ENCODE results near the gene MAP4K4. TPM values are rescaled to one million over a fixed set of nuclear protein-coding genes. Genes with fewer than 3 reads are reported as not detected.

MAP4K4 gene
- total RNA-seq, 1 experiment from 2014 or later, result 132 TPM

DNA sequence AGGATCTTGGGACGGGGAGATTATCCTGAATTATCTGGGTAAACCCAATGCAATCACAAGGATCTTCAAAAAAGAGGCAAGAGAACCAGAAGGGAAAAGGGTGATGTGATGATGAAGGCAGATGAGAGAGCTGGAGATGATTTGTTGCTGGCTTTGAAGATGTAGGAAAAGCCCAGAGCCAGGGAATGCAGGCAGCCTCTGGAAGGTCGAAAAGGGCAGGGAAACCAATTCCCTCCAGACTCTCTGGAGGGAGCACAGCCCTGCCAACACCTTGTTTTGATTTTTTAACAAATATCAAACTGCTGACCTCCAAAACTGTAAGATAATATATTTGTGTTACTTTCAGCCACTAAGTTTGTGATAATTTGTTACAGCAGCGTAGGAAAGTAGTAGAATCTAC, 245.3 kb downstream of the MAP4K4 start:
- no peaks in the 10 kb centered on the region for H3K79me1 ChIP-seq (ENCODE audit: insufficient read depth, low read depth, low read length, poor library complexity, severe bottlenecking)
- H3T11ph ChIP-seq (ENCODE audit: low read length), result no peak overlapping the region
- Mint-ChIP-seq H3K9me3 (peaks cover 9% of the 10 kb centered on the region in 2 experiments), H3K36me3 (ENCODE audit: insufficient read depth in 1 of 3, low read depth in 3 of 3) (peaks cover 2 to 7% (median 4%) of the 10 kb centered on the region in 3 experiments; a peak in 4 of 7 replicates), H3K4me3 (no peak overlapping the region), H3K4me1 (peaks cover 0 to 3% of the 10 kb centered on the region in 2 experiments; a peak in 1 of 4 replicates), H3K27me3 (ENCODE audit: low read depth) (peaks cover 2% of the 10 kb centered on the region), H3K27ac (no peak overlapping the region)
- no peak overlapping the region for H2BK20ac ChIP-seq (ENCODE audit: low read depth, low read length, poor library complexity, severe bottlenecking)
- WGBS (ENCODE audit: extremely low coverage, insufficient read length, low lambda C conversion rate), result no CpG with 5 or more reads among the region's 3 CpGs
- H4K91ac ChIP-seq (ENCODE audit: insufficient read length, low read depth, low read length), result no peak overlapping the region
- no peak overlapping the region for H2AFZ ChIP-seq (ENCODE audit: low read length)
- H2BK15ac ChIP-seq (ENCODE audit: low read depth, low read length), result no peak overlapping the region
- no peak for DNase-seq
- no peaks in the 10 kb centered on the region for H3K79me2 ChIP-seq (ENCODE audit: insufficient read depth, low read length)
- H3K56ac ChIP-seq (ENCODE audit: insufficient read length, low read depth, low read length), result no peak overlapping the region
- no peak overlapping the region for H2BK12ac ChIP-seq (ENCODE audit: insufficient read length, low read depth, low read length)
- H3K18ac ChIP-seq (ENCODE audit: insufficient read length, low read depth, low read length), result no peak overlapping the region
- no peaks in the 10 kb centered on the region for H3K23me2 ChIP-seq (ENCODE audit: insufficient read length, low read depth, low read length, poor library complexity, severe bottlenecking)
- H3K14ac ChIP-seq (ENCODE audit: insufficient read depth, low read length), result no peak overlapping the region
- H4K20me1 ChIP-seq (ENCODE audit: control insufficient read depth, insufficient read depth, insufficient read length), result no peaks in the 10 kb centered on the region
- H3K4ac ChIP-seq (ENCODE audit: low read depth, low read length), result no peak overlapping the region
- no peak overlapping the region for H3K9ac ChIP-seq (ENCODE audit: extremely low read depth, insufficient read length, low read length)
- no peak overlapping the region for H3K27ac ChIP-seq (ENCODE audit: insufficient read length, low read depth, low read length)
- H2BK120ac ChIP-seq (ENCODE audit: low read depth, low read length, poor library complexity, severe bottlenecking), result no peak overlapping the region
- H3K27me3 ChIP-seq (ENCODE audit: insufficient read depth, low read length), result no peaks in the 10 kb centered on the region
- H2BK5ac ChIP-seq (ENCODE audit: insufficient read length, low read length), result no peak overlapping the region
- H4K5ac ChIP-seq (ENCODE audit: insufficient read length, low read depth, low read length), result no peak overlapping the region
- H3K9me3 ChIP-seq (ENCODE audit: control insufficient read depth, low read depth, low read length), result no peaks in the 10 kb centered on the region
- no peaks in the 10 kb centered on the region for H3K4me1 ChIP-seq (ENCODE audit: insufficient read depth, low read length)
- no peak overlapping the region for H3K4me2 ChIP-seq (ENCODE audit: insufficient read depth, insufficient read length, low read length)
- H3K23ac ChIP-seq (ENCODE audit: insufficient read length, low read depth, low read length), result no peak overlapping the region
- TF ChIP-seq, protein P1, sequence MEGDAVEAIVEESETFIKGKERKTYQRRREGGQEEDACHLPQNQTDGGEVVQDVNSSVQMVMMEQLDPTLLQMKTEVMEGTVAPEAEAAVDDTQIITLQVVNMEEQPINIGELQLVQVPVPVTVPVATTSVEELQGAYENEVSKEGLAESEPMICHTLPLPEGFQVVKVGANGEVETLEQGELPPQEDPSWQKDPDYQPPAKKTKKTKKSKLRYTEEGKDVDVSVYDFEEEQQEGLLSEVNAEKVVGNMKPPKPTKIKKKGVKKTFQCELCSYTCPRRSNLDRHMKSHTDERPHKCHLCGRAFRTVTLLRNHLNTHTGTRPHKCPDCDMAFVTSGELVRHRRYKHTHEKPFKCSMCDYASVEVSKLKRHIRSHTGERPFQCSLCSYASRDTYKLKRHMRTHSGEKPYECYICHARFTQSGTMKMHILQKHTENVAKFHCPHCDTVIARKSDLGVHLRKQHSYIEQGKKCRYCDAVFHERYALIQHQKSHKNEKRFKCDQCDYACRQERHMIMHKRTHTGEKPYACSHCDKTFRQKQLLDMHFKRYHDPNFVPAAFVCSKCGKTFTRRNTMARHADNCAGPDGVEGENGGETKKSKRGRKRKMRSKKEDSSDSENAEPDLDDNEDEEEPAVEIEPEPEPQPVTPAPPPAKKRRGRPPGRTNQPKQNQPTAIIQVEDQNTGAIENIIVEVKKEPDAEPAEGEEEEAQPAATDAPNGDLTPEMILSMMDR (conservative IDR thresholded peaks at IDR 0.05), result no peak
- H2AK5ac ChIP-seq (ENCODE audit: insufficient read length, low read length), result no peak overlapping the region
- H4K8ac ChIP-seq (replicated peaks; ENCODE audit: insufficient read length, low read depth, low read length), result no peak overlapping the region

Other genes starting within 250 kb of the MAP4K4 start
- gene RFX8, start 222.6 kb upstream of the MAP4K4 start, total RNA-seq (2021), result 0.22 and 0.57 TPM in 2 replicates

Measured in H9 (cell line).